Activated CD4-positive, alpha-beta T cell treated with anti-CD3 and anti-CD28 coated beads, Interleukin-2, amount 10 ng/mL, durations not matched to agents 7 days and 5 days (primary cell): Measurements from ENCODE around the gene PPP1R2. TPM values are rescaled to one million over a fixed set of nuclear protein-coding genes. Genes with fewer than 3 reads are reported as not detected.

Experiments
- CTCF ChIA-PET: fragments of 350-600 bp; sonication (Branson Sonifier 250); formaldehyde crosslinking; loops from one replicate; lab custom pipeline; 2021; ENCODE audit warnings: antibody characterized with exemption; lab: Charles Lee
- POLR2A ChIA-PET: fragments of 350-600 bp; sonication (Branson Sonifier 250); formaldehyde crosslinking; loops from one replicate; lab custom pipeline; 2021; ENCODE audit warnings: antibody characterized with exemption; lab: Charles Lee
- DNase-seq: peaks from one replicate; pipeline ENCODE4 v3.0.0-alpha.2; 2020
- H3K27ac Mint-ChIP-seq: one replicate; pipeline ENCODE4 v1.8.0; 2021; ENCODE audit warnings: mild to moderate bottlenecking, moderate library complexity, mixed read lengths
- H3K27me3 Mint-ChIP-seq: one replicate; pipeline ENCODE4 v1.8.0; 2021; ENCODE audit warnings: mixed read lengths
- H3K36me3 Mint-ChIP-seq: one replicate; pipeline ENCODE4 v1.8.0; 2021; ENCODE audit warnings: low read depth, mixed read lengths
- H3K4me1 Mint-ChIP-seq: one replicate; pipeline ENCODE4 v1.8.0; 2021; ENCODE audit warnings: mixed read lengths
- H3K4me3 Mint-ChIP-seq: one replicate; pipeline ENCODE4 v1.8.0; 2021; ENCODE audit warnings: mild to moderate bottlenecking, moderate library complexity, mixed read lengths
- H3K9me3 Mint-ChIP-seq: one replicate; pipeline ENCODE4 v1.8.0; 2021; ENCODE audit warnings: mixed read lengths
- total RNA-seq, 2 experiments: library from RNA; stranded (reverse); gene quantifications; one replicate each; pipeline ENCODE4 v1.2.3, GENCODE V29; 2021

PPP1R2 gene
- total RNA-seq, 2 experiments from 2014 or later = 85.9 to 94.3 TPM

- H3K9me3 Mint-ChIP-seq = no peaks in the 10 kb centered on the region
- no peak overlapping the region for H3K4me3 Mint-ChIP-seq
- H3K27ac Mint-ChIP-seq = no peak overlapping the region
- no peaks in the 10 kb centered on the region for H3K27me3 Mint-ChIP-seq
- ChIA-PET CTCF (interaction anchor here (0.6 to 1.3 kb wide), 3 partner anchors 8 to 292 kb away, joined by 3 to 7 read pairs (median 3); no protein-coding TSS in a partner anchor), POLR2A (no interaction called here)
- DNase-seq = peak; percentile 68
- peaks cover 36% of the 10 kb centered on the region for H3K4me1 Mint-ChIP-seq
- peaks cover 2% of the 10 kb centered on the region for H3K36me3 Mint-ChIP-seq
Measured at GRCh38 chr3:195558602-195559001, 15.5 kb upstream of the PPP1R2 start.

GRCh38 chr3:195557322-195557721 lies 14.2 kb upstream of the PPP1R2 start:
- Mint-ChIP-seq H3K4me3 (no peak overlapping the region), H3K9me3 (no peaks in the 10 kb centered on the region), H3K27ac (no peak overlapping the region), H3K27me3 (no peaks in the 10 kb centered on the region), H3K4me1 (peaks cover 48% of the 10 kb centered on the region), H3K36me3 (peaks cover 5% of the 10 kb centered on the region)
- DNase-seq = no peak
- ChIA-PET POLR2A (no interaction called here), CTCF (interaction anchor here (1.1 to 1.7 kb wide), 3 partner anchors 13 to 292 kb away, joined by 4 to 6 read pairs (median 4); partner anchors contain the start of gene APOD)

DNA sequence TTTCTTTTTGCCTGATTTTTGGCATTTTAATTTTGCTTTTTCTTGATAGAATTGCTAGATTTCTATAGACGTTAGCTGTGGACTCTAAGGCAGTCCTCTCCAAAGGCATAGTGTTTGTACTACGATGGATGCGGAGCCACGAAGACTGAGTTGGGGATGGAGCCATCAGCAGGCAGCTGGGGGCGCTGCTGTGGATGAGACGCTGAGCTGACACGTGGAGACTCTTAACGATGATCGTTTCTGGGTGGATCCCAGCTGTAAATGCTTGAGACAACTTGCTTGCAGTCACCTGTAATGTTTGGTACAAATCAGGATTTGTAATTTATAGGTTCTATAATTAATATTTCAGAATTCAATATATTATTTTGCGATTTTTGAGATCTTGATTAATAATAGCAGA lies 13.3 kb upstream of the PPP1R2 start:
- H3K4me3 Mint-ChIP-seq = no peak overlapping the region
- CTCF ChIA-PET = interaction anchor here (0.7 to 1.7 kb wide), 7 partner anchors 10 to 296 kb away, joined by 3 to 6 read pairs (median 4); partner anchors contain the start of genes APOD and XXYLT1
- DNase-seq = peak; percentile 32
- no peaks in the 10 kb centered on the region for H3K27me3 Mint-ChIP-seq
- H3K9me3 Mint-ChIP-seq = no peaks in the 10 kb centered on the region
- POLR2A ChIA-PET = no interaction called here
- H3K27ac Mint-ChIP-seq = peak overlapping the region; percentile 13
- H3K4me1 Mint-ChIP-seq = peaks cover 57% of the 10 kb centered on the region
- peaks cover 5% of the 10 kb centered on the region for H3K36me3 Mint-ChIP-seq

DNA sequence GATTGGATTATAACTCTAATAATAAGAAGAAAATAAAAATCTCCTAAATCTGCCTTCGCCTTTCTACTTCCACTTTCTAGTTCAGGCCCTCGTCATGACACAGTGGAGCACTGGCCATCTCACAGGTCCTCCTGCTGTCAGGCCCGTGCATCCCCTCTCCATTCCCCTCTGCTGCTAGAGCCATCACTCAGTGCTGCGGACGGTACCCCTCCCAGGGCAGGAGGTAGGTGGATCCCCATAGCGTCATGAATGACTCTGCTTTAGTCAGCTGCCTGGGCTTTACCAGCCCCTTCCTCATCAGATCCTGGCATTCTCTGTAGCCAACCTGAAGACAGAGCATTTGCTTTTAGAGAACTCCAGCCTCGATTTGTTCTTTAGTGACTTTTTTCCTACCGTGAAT lies 12.0 kb upstream of the PPP1R2 start:
- ChIA-PET CTCF (interaction anchor here (1.2 to 1.4 kb wide), 2 partner anchors 11 to 873 kb away, joined by 4 read pairs; no protein-coding TSS in a partner anchor), POLR2A (no interaction called here)
- no peaks in the 10 kb centered on the region for H3K9me3 Mint-ChIP-seq
- H3K27ac Mint-ChIP-seq = peak overlapping the region; percentile 86
- H3K4me1 Mint-ChIP-seq = peaks cover 70% of the 10 kb centered on the region
- H3K27me3 Mint-ChIP-seq = no peaks in the 10 kb centered on the region
- H3K4me3 Mint-ChIP-seq = peak overlapping the region; percentile 35
- DNase-seq = no peak
- peaks cover 5% of the 10 kb centered on the region for H3K36me3 Mint-ChIP-seq

DNA sequence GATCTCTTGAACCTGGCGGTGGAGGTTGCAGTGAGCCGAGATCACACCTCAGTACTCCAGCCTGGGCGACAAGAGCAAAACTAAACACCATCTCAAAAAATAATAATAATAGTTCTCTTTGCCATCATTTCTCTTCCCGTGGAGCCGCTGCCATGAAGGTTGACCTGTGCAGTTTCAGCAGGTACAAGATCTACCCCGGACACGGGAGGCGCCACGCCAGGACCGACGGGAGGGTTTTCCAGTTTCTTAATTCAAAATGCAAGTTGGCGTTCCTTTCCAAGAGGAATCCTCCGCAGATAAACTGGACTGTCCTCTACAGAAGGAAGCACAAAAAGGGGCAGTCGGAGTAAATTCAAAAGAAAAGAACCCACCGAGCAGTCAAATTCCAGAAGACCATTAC lies 11.3 kb upstream of the PPP1R2 start:
- Mint-ChIP-seq H3K36me3 (peaks cover 6% of the 10 kb centered on the region), H3K4me1 (peaks cover 76% of the 10 kb centered on the region), H3K27me3 (no peaks in the 10 kb centered on the region), H3K27ac (peak overlapping the region; percentile 62), H3K4me3 (no peak overlapping the region), H3K9me3 (no peaks in the 10 kb centered on the region)
- ChIA-PET CTCF (no interaction called here), POLR2A (no interaction called here)
- no peak for DNase-seq

GRCh38 chr3:195553268-195553667 lies 10.1 kb upstream of the PPP1R2 start:
- no peaks in the 10 kb centered on the region for H3K9me3 Mint-ChIP-seq
- no peaks in the 10 kb centered on the region for H3K27me3 Mint-ChIP-seq
- POLR2A ChIA-PET = no interaction called here
- H3K4me1 Mint-ChIP-seq = peaks cover 77% of the 10 kb centered on the region
- H3K27ac Mint-ChIP-seq = peak overlapping the region; percentile 34
- no peak for DNase-seq
- CTCF ChIA-PET = interaction anchor here (1.0 kb wide), 1 partner anchor 55 kb away, joined by 3 read pairs; no protein-coding TSS in a partner anchor
- no peak overlapping the region for H3K4me3 Mint-ChIP-seq
- H3K36me3 Mint-ChIP-seq = peaks cover 6% of the 10 kb centered on the region

DNA sequence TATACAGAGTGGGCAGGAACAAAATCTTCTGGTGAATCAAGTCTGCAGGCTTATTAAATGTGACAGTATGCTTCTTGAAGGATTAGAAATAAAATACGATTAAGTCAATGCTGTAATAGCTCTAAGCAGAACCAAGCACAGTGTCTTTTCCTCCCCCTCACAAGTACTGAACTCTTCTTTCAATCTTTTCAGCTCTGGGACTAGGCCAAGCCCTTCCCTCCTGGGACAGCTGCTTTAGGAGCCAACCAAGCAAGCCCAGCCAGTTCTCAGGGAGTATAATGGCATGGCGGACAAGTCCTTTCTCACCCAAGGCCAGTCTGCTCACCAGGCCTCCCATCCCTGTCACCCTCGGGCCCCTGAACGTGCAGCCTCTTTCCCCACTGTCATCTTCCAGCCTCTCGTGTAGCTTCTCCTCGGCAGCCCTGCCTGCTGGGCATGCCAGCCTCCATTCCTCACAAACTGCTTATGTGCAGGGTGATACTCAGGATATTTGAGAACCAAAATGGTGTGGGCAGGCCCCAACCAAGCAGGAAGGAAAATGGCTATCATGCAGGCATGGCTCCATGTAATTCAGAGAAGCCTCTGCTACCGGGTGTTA lies 8.4 kb upstream of the PPP1R2 start:
- Mint-ChIP-seq H3K4me3 (peak overlapping the region; percentile 9), H3K36me3 (peaks cover 9% of the 10 kb centered on the region), H3K4me1 (peaks cover 86% of the 10 kb centered on the region), H3K27ac (peak overlapping the region; percentile 92), H3K27me3 (no peaks in the 10 kb centered on the region), H3K9me3 (no peaks in the 10 kb centered on the region)
- POLR2A ChIA-PET = interaction anchor here (0.6 to 0.7 kb wide), 2 partner anchors 410 to 731 kb away, joined by 4 to 5 read pairs; no protein-coding TSS in a partner anchor
- CTCF ChIA-PET = interaction anchor here (0.6 to 2.5 kb wide), 9 partner anchors 8 to 299 kb away, joined by 3 to 14 read pairs (median 4); partner anchors contain the start of genes PPP1R2 and XXYLT1
- DNase-seq = no peak

GRCh38 chr3:195550723-195551122 lies 7.6 kb upstream of the PPP1R2 start:
- Mint-ChIP-seq H3K9me3 (no peaks in the 10 kb centered on the region), H3K4me1 (peaks cover 86% of the 10 kb centered on the region), H3K27ac (peak overlapping the region; percentile 92), H3K4me3 (peak overlapping the region; percentile 69), H3K27me3 (no peaks in the 10 kb centered on the region), H3K36me3 (peaks cover 9% of the 10 kb centered on the region)
- ChIA-PET CTCF (interaction anchor here (0.9 to 2.5 kb wide), 8 partner anchors 7 to 300 kb away, joined by 3 to 14 read pairs (median 4); partner anchors contain the start of genes PPP1R2 and XXYLT1), POLR2A (no interaction called here)
- peak; percentile 31 for DNase-seq

DNA sequence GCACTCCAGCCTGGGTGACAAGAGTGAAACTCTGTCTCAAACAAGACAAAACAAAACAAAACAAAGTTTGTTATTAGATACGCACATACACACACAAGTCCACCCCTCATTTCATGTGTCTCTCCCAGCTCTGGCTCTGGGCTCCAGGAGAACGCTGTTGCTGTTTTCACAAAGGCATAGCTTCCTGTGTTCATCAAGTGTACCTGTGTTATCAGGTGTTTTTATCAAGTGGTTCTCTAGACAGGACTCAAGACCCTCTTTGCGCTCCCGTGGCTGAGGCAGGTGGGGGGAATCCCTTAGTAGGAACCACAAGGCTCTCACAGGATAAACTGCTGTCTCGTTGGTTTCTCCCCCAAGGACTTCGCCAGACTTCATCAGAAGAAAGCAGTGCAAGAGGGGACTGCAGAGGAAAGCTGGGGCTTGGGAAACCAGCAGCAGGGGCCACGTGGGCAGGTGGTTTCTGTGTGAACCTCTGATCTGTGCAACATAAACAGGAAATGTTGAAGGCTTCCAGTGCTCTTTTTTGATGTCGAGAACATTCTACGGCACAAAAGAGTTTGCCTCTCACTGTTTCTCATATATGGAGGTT lies 6.9 kb upstream of the PPP1R2 start:
- Mint-ChIP-seq H3K4me1 (peaks cover 86% of the 10 kb centered on the region), H3K36me3 (peaks cover 7% of the 10 kb centered on the region), H3K27me3 (no peaks in the 10 kb centered on the region), H3K4me3 (peak overlapping the region; percentile 69), H3K9me3 (no peaks in the 10 kb centered on the region), H3K27ac (peak overlapping the region; percentile 92)
- POLR2A ChIA-PET = no interaction called here
- peak; percentile 89 for DNase-seq
- CTCF ChIA-PET = interaction anchor here (0.9 to 2.5 kb wide), 7 partner anchors 9 to 301 kb away, joined by 3 to 14 read pairs (median 4); partner anchors contain the start of gene XXYLT1

GRCh38 chr3:195548987-195549386 lies 5.9 kb upstream of the PPP1R2 start:
- ChIA-PET CTCF (interaction anchor here (0.8 to 2.5 kb wide), 4 partner anchors 14 to 302 kb away, joined by 3 to 14 read pairs (median 4); no protein-coding TSS in a partner anchor), POLR2A (interaction anchor here (0.5 kb wide), 1 partner anchor 290 kb away, joined by 3 read pairs; no protein-coding TSS in a partner anchor)
- Mint-ChIP-seq H3K27me3 (no peaks in the 10 kb centered on the region), H3K36me3 (peaks cover 7% of the 10 kb centered on the region), H3K4me1 (peaks cover 89% of the 10 kb centered on the region), H3K27ac (peak overlapping the region; percentile 32), H3K4me3 (peak overlapping the region; percentile 30), H3K9me3 (no peaks in the 10 kb centered on the region)
- no peak for DNase-seq

- no peaks in the 10 kb centered on the region for H3K27me3 Mint-ChIP-seq
- H3K4me3 Mint-ChIP-seq = peak overlapping the region; percentile 5
- ChIA-PET POLR2A (interaction anchor here (0.5 kb wide), 1 partner anchor 290 kb away, joined by 3 read pairs; no protein-coding TSS in a partner anchor), CTCF (interaction anchor here (0.8 to 2.0 kb wide), 3 partner anchors 15 to 302 kb away, joined by 3 to 4 read pairs (median 4); no protein-coding TSS in a partner anchor)
- peak overlapping the region; percentile 32 for H3K27ac Mint-ChIP-seq
- H3K4me1 Mint-ChIP-seq = peaks cover 93% of the 10 kb centered on the region
- no peaks in the 10 kb centered on the region for H3K9me3 Mint-ChIP-seq
- DNase-seq = no peak
- H3K36me3 Mint-ChIP-seq = peaks cover 7% of the 10 kb centered on the region
Measured at GRCh38 chr3:195548501-195548900, 5.4 kb upstream of the PPP1R2 start.

GRCh38 chr3:195548006-195548405 lies 4.9 kb upstream of the PPP1R2 start:
- H3K27me3 Mint-ChIP-seq = no peaks in the 10 kb centered on the region
- H3K4me3 Mint-ChIP-seq = peak overlapping the region; percentile 5
- DNase-seq = no peak
- no peaks in the 10 kb centered on the region for H3K9me3 Mint-ChIP-seq
- H3K4me1 Mint-ChIP-seq = peaks cover 89% of the 10 kb centered on the region
- POLR2A ChIA-PET = no interaction called here
- H3K36me3 Mint-ChIP-seq = peaks cover 5% of the 10 kb centered on the region
- CTCF ChIA-PET = interaction anchor here (0.8 kb wide), 1 partner anchor 303 kb away, joined by 3 read pairs; no protein-coding TSS in a partner anchor
- H3K27ac Mint-ChIP-seq = no peak overlapping the region
